Neural cell (in vitro differentiated cells): Measurements from ENCODE around the gene LRRC8B. TPM values are rescaled to one million over a fixed set of nuclear protein-coding genes. Genes with fewer than 3 reads are reported as not detected.

Source experiments
- H2AFZ ChIP-seq: fragments of 200-600, 300-800 bp; sonication (generic), shearing (Covaris generic); 2 replicates; pipeline ENCODE4 v1.6.0; 2014; ENCODE audit warnings: low read depth, mild to moderate bottlenecking, antibody characterized with exemption, low read length, moderate library complexity
- H3F3A ChIP-seq: fragments of 200-600 bp; shearing (Covaris generic); 2 replicates; pipeline ENCODE4 v1.6.1; 2016; ENCODE audit warnings: mild to moderate bottlenecking, moderate library complexity, mixed read lengths, antibody characterized with exemption, low read length; ENCODE audit not compliant: insufficient read depth, poor library complexity, severe bottlenecking
- H3K27ac ChIP-seq: fragments of 200-600, 300-800 bp; sonication (generic), shearing (Covaris generic); 2 replicates; pipeline ENCODE4 v1.5.1; 2014; ENCODE audit warnings: mild to moderate bottlenecking, low read length, moderate library complexity
- H3K27me3 ChIP-seq: fragments of 300-800, 200-600 bp; sonication (generic), shearing (Covaris generic); 2 replicates; pipeline ENCODE4 v1.6.0; 2014; ENCODE audit warnings: mild to moderate bottlenecking, low read depth, low read length, moderate library complexity; ENCODE audit not compliant: insufficient read depth
- H3K36me3 ChIP-seq: fragments of 300-800, 200-600 bp; sonication (generic), shearing (Covaris generic); 2 replicates; pipeline ENCODE4 v1.5.1; 2014; ENCODE audit warnings: mild to moderate bottlenecking, antibody characterized with exemption, low read length, moderate library complexity; ENCODE audit not compliant: insufficient read depth
- H3K4me2 ChIP-seq: fragments of 300-800, 200-600 bp; sonication (generic), shearing (Covaris generic); 2 replicates; pipeline ENCODE4 v1.6.0; 2014; ENCODE audit warnings: mild to moderate bottlenecking, low read length
- H3K4me3 ChIP-seq: fragments of 300-800, 200-600 bp; sonication (generic), shearing (Covaris generic); 2 replicates; pipeline ENCODE4 v1.5.1; 2014; ENCODE audit warnings: mild to moderate bottlenecking, low read length, moderate library complexity
- H3K79me2 ChIP-seq: fragments of 200-600 bp; shearing (Covaris generic); replicated peaks from 2 replicates; pipeline ENCODE4 v1.6.0; 2014; ENCODE audit warnings: mild to moderate bottlenecking, low read length, moderate library complexity; ENCODE audit not compliant: insufficient read depth
- H3K9ac ChIP-seq: fragments of 300-800, 200-600 bp; sonication (generic), shearing (Covaris generic); 2 replicates; pipeline ENCODE4 v1.6.1; 2016; ENCODE audit warnings: mild to moderate bottlenecking, low read length, mixed read lengths
- H3K9me2 ChIP-seq: fragments of 200-600 bp; shearing (Covaris generic); 2 replicates; pipeline ENCODE4 v1.6.1; 2016; ENCODE audit warnings: mild to moderate bottlenecking, low read length, mixed read lengths; ENCODE audit not compliant: insufficient read depth
- H3K9me3 ChIP-seq: fragments of 200-600, 300-800 bp; sonication (generic), shearing (Covaris generic); 2 replicates; pipeline ENCODE4 v1.6.1; 2016; ENCODE audit warnings: mild to moderate bottlenecking, mixed run types, low read length, moderate library complexity, mixed read lengths
- H4K20me1 ChIP-seq: fragments of 200-600 bp; shearing (Covaris generic); 2 replicates; pipeline ENCODE4 v1.6.1; 2016; ENCODE audit warnings: mild to moderate bottlenecking, mixed run types; ENCODE audit not compliant: insufficient read depth
- CTCF ChIP-seq: fragments of 450-650 bp; IDR thresholded peaks from 2 replicates; pipeline ENCODE4 v1.5.1; 2014; ENCODE audit warnings: antibody characterized with exemption, mild to moderate bottlenecking, moderate library complexity; ENCODE audit not compliant: poor library complexity, severe bottlenecking
- EP300 ChIP-seq: fragments of 450-650 bp; conservative IDR thresholded peaks from 2 replicates; pipeline ENCODE4 v1.6.1; 2014; ENCODE audit warnings: antibody characterized with exemption, mild to moderate bottlenecking, moderate library complexity; ENCODE audit not compliant: poor library complexity, severe bottlenecking
- EZH2 ChIP-seq: fragments of 200-600, 300-800 bp; shearing (Covaris generic), sonication (generic); IDR thresholded peaks from 2 replicates; pipeline ENCODE4 v1.6.1; 2014; ENCODE audit warnings: antibody characterized with exemption, low read length, borderline replicate concordance, mild to moderate bottlenecking; ENCODE audit not compliant: insufficient read depth, poor library complexity, severe bottlenecking
- MXI1 ChIP-seq: fragments of 450-650 bp; conservative IDR thresholded peaks from 2 replicates; pipeline ENCODE4 v1.6.1; 2014; ENCODE audit warnings: antibody characterized with exemption, mild to moderate bottlenecking; ENCODE audit not compliant: poor library complexity, severe bottlenecking
- POLR2AphosphoS5 ChIP-seq: IDR thresholded peaks from 2 replicates; pipeline ENCODE4 v1.6.1; 2012
- RAD21 ChIP-seq: fragments of 450-650 bp; conservative IDR thresholded peaks from 2 replicates; pipeline ENCODE4 v1.6.1; 2014; ENCODE audit warnings: antibody characterized with exemption, mild to moderate bottlenecking, moderate library complexity
- REST ChIP-seq: IDR thresholded peaks from 2 replicates; pipeline ENCODE4 v1.6.1; 2012; ENCODE audit warnings: borderline replicate concordance
- SMC3 ChIP-seq: fragments of 450-650 bp; conservative IDR thresholded peaks from 2 replicates; pipeline ENCODE4 v1.6.1; 2014; ENCODE audit warnings: antibody characterized with exemption, mild to moderate bottlenecking, moderate library complexity; ENCODE audit not compliant: poor library complexity
- TAF1 ChIP-seq: IDR thresholded peaks from 2 replicates; pipeline ENCODE4 v1.6.1; 2012; ENCODE audit warnings: low read depth
- polyA plus RNA-seq: library from polyadenylated mRNA; depleted of rRNA; stranded (reverse); fragments of >200 nt; gene quantifications from 2 replicates; pipeline ENCODE4 v1.2.3, GENCODE V29; 2014

LRRC8B gene
- polyA plus RNA-seq, 1 donor from 2014 or later = 15.9 TPM

- no peaks in the 10 kb centered on the region for H3K27me3 ChIP-seq
- peak overlapping the region; percentile 54 for H3K4me2 ChIP-seq
- H3K79me2 ChIP-seq = peaks cover 13% of the 10 kb centered on the region
- H3K4me3 ChIP-seq = peak overlapping the region; percentile 100
- H3K9me2 ChIP-seq = no peaks in the 10 kb centered on the region
- H2AFZ ChIP-seq = peak overlapping the region; percentile 95
- no peaks in the 10 kb centered on the region for H3F3A ChIP-seq
- H4K20me1 ChIP-seq = no peaks in the 10 kb centered on the region
- H3K9me3 ChIP-seq = no peaks in the 10 kb centered on the region
- TF ChIP-seq SMC3 = no peak
- peak; percentile 50 for TF ChIP-seq CTCF
- no peak for TF ChIP-seq POLR2AphosphoS5
- no peak for TF ChIP-seq RAD21
- TF ChIP-seq EZH2 = no peak
- no peak for TF ChIP-seq EP300
- H3K36me3 ChIP-seq = peaks cover 12% of the 10 kb centered on the region
- H3K9ac ChIP-seq = peak overlapping the region; percentile 91
- peak overlapping the region; percentile 86 for H3K27ac ChIP-seq
Measured at GRCh38 chr1:89525169-89525855, 683 bp downstream of the LRRC8B start.

GRCh38 chr1:89527256-89527655, 2.6 kb downstream of the LRRC8B start:
- Histone ChIP-seq H3K4me2 (peak overlapping the region; percentile 13), H3K9me2 (no peaks in the 10 kb centered on the region), H3K4me3 (peak overlapping the region; percentile 34), H2AFZ (no peak overlapping the region), H4K20me1 (no peaks in the 10 kb centered on the region), H3K27me3 (no peaks in the 10 kb centered on the region), H3K36me3 (peaks cover 12% of the 10 kb centered on the region), H3K9ac (no peak overlapping the region), H3K79me2 (peaks cover 13% of the 10 kb centered on the region), H3F3A (no peaks in the 10 kb centered on the region), H3K9me3 (no peaks in the 10 kb centered on the region), H3K27ac (no peak overlapping the region)
- TF ChIP-seq RAD21 = no peak
- TF ChIP-seq REST = no peak
- TF ChIP-seq POLR2AphosphoS5 = no peak
- TF ChIP-seq TAF1 = no peak
- no peak for TF ChIP-seq SMC3
- no peak for TF ChIP-seq CTCF
- TF ChIP-seq MXI1 = no peak
- no peak for TF ChIP-seq EP300
- no peak for TF ChIP-seq EZH2
